SU-DHL-6 (cell line): ENCODE measurements around the gene NOS1AP.

Experiments
- H2AFZ ChIP-seq: fragments of 200-600 bp; sonication (generic); 2 replicates; pipeline ENCODE4 v1.6.1; 2014; ENCODE audit warnings: low read depth, mild to moderate bottlenecking, moderate library complexity, mixed read lengths, antibody characterized with exemption, low read length; ENCODE audit not compliant: severe bottlenecking
- H3F3A ChIP-seq: fragments of 200-600 bp; shearing (Covaris generic); 2 replicates; pipeline ENCODE4 v1.6.0; 2016; ENCODE audit warnings: antibody characterized with exemption, mild to moderate bottlenecking; ENCODE audit not compliant: insufficient read depth
- H3K27ac ChIP-seq: fragments of 200-600 bp; sonication (generic); 2 replicates; pipeline ENCODE4 v1.5.1; 2016; ENCODE audit warnings: low read depth, mild to moderate bottlenecking, low read length, moderate library complexity, mixed read lengths
- H3K27me3 ChIP-seq: fragments of 200-600 bp; sonication (generic), shearing (Covaris generic); 2 replicates; pipeline ENCODE4 v1.6.0; 2014; ENCODE audit warnings: mild to moderate bottlenecking, low read length
- H3K36me3 ChIP-seq: fragments of 200-600 bp; sonication (generic); 2 replicates; pipeline ENCODE4 v1.6.1; 2014; ENCODE audit warnings: mild to moderate bottlenecking, low read length, mixed read lengths
- H3K4me2 ChIP-seq: fragments of 300-600, 200-600 bp; shearing (Covaris generic), sonication (generic); 2 replicates; pipeline ENCODE4 v1.6.0; 2014; ENCODE audit warnings: low read length, low read depth, mild to moderate bottlenecking; ENCODE audit not compliant: poor library complexity, severe bottlenecking
- H3K4me3 ChIP-seq: fragments of 200-600 bp; sonication (generic); 2 replicates; pipeline ENCODE4 v1.5.1; 2014; ENCODE audit warnings: antibody characterized with exemption, low read length, mild to moderate bottlenecking, mixed read lengths; ENCODE audit not compliant: insufficient read depth, poor library complexity, severe bottlenecking
- H3K79me2 ChIP-seq: fragments of 200-600 bp; sonication (generic); 2 replicates; pipeline ENCODE4 v1.6.1; 2014; ENCODE audit warnings: mild to moderate bottlenecking, low read length, moderate library complexity; ENCODE audit not compliant: insufficient read depth
- H3K9ac ChIP-seq: fragments of 200-600 bp; sonication (generic); 2 replicates; pipeline ENCODE4 v1.7.0; 2014; ENCODE audit warnings: mild to moderate bottlenecking, low read length
- H3K9me2 ChIP-seq: fragments of 200-600 bp; sonication (generic); replicated peaks from 2 replicates; pipeline ENCODE4 v1.6.1; 2014; ENCODE audit warnings: low read length; ENCODE audit not compliant: insufficient read depth
- H3K9me3 ChIP-seq: fragments of 200-600 bp; sonication (generic); 2 replicates; pipeline ENCODE4 v1.6.1; 2014; ENCODE audit warnings: low read length, mixed read lengths; ENCODE audit not compliant: insufficient read depth
- H4K20me1 ChIP-seq: fragments of 200-600 bp; sonication (generic); 2 replicates; pipeline ENCODE4 v1.6.1; 2014; ENCODE audit warnings: low read depth, mild to moderate bottlenecking, antibody characterized with exemption, low read length, moderate library complexity, mixed read lengths
- EZH2phosphoT487 ChIP-seq: fragments of 200-600 bp; sonication (generic), shearing (Covaris generic); conservative IDR thresholded peaks from 2 replicates; pipeline ENCODE4 v1.6.1; 2018; ENCODE audit warnings: mild to moderate bottlenecking, antibody characterized with exemption, low read length, moderate library complexity, mixed read lengths
- TF ChIP-seq, protein P1 (sequence below): fragments of 200-600 bp; sonication (generic); IDR thresholded peaks from one replicate; pipeline ENCODE4 v1.5.1; 2017; ENCODE audit warnings: antibody characterized with exemption, mild to moderate bottlenecking, low read length, moderate library complexity; ENCODE audit not compliant: insufficient read depth, poor library complexity, severe bottlenecking

Gene NOS1AP

DNA sequence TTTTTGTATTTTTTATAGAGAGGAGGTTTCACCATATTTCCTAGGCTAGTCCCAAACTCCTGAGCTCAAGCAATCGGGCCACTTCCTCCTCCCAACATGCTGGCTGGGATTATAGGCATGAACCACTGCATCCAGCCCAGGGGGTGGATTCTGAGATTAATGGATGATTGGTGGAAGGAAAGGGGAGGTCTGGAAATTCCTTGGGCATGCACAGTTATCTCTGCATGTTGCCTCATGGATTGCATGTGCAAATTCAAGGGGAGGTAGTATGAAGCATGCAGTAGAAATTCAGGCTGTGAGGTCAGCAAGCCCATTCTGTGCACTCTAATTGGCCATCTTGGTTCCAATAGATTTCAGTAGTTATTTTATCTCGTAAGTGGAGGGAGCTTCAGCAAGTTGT lies 182.7 kb downstream of the NOS1AP start:
- Histone ChIP-seq H3K9me3 (no peaks in the 10 kb centered on the region), H3K4me2 (no peak overlapping the region), H3K79me2 (no peaks in the 10 kb centered on the region), H3F3A (no peaks in the 10 kb centered on the region), H3K9me2 (no peaks in the 10 kb centered on the region), H4K20me1 (no peaks in the 10 kb centered on the region), H3K36me3 (no peaks in the 10 kb centered on the region), H3K27me3 (no peaks in the 10 kb centered on the region), H2AFZ (no peak overlapping the region), H3K27ac (no peak overlapping the region), H3K9ac (no peak overlapping the region), H3K4me3 (no peak overlapping the region)
- no peak for TF ChIP-seq EZH2phosphoT487
- TF ChIP-seq, protein P1, sequence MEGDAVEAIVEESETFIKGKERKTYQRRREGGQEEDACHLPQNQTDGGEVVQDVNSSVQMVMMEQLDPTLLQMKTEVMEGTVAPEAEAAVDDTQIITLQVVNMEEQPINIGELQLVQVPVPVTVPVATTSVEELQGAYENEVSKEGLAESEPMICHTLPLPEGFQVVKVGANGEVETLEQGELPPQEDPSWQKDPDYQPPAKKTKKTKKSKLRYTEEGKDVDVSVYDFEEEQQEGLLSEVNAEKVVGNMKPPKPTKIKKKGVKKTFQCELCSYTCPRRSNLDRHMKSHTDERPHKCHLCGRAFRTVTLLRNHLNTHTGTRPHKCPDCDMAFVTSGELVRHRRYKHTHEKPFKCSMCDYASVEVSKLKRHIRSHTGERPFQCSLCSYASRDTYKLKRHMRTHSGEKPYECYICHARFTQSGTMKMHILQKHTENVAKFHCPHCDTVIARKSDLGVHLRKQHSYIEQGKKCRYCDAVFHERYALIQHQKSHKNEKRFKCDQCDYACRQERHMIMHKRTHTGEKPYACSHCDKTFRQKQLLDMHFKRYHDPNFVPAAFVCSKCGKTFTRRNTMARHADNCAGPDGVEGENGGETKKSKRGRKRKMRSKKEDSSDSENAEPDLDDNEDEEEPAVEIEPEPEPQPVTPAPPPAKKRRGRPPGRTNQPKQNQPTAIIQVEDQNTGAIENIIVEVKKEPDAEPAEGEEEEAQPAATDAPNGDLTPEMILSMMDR = no peak

DNA sequence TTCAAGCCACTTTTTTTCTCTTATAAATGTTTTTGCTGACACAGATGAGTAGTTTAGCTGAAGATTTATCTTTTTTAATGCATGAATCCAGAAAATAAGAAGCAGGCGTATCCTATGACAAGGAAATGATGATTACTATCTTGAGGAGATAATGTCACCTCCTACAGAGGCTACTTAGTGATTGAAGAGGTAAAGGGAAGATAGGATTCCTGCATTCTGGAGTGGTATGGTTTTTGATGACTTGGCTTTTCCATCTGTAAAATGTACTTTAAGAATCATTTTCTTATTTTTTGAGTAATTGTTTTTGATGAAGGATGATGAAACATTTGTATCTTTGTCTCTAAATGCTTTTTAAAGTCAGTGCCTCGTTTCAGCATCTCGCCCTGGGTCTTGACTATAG lies 184.3 kb downstream of the NOS1AP start:
- Histone ChIP-seq H4K20me1 (no peaks in the 10 kb centered on the region), H3K79me2 (no peaks in the 10 kb centered on the region), H3K36me3 (no peaks in the 10 kb centered on the region), H3K27me3 (no peaks in the 10 kb centered on the region), H3F3A (no peaks in the 10 kb centered on the region), H3K27ac (no peak overlapping the region), H3K4me3 (no peak overlapping the region), H3K9ac (no peak overlapping the region), H2AFZ (no peak overlapping the region), H3K9me2 (no peaks in the 10 kb centered on the region), H3K4me2 (no peak overlapping the region), H3K9me3 (no peaks in the 10 kb centered on the region)
- TF ChIP-seq, protein P1 = no peak
- no peak for TF ChIP-seq EZH2phosphoT487

DNA sequence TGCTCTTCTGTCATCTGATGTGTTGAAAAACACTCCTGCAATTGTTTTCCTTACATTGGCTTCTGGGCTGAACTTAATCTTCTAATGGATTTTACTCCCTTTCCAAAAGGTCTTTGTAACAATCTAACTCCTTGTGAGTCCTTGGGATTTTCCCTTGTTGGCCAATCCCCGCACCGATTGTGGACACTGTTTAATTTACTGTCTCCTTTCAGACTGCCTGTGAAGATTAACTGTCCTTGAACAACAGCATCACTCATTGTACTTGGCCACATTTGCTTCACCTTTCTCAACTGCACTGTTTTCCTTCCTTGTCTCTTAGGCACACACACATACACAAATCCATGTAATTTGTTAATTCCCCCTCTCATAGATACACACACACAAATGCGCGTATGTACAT lies 186.8 kb downstream of the NOS1AP start:
- Histone ChIP-seq H3F3A (no peaks in the 10 kb centered on the region), H3K4me3 (no peak overlapping the region), H3K27me3 (no peaks in the 10 kb centered on the region), H3K36me3 (no peaks in the 10 kb centered on the region), H4K20me1 (no peaks in the 10 kb centered on the region), H3K9ac (no peak overlapping the region), H3K79me2 (no peaks in the 10 kb centered on the region), H2AFZ (no peak overlapping the region), H3K9me2 (no peaks in the 10 kb centered on the region), H3K4me2 (no peak overlapping the region), H3K9me3 (no peaks in the 10 kb centered on the region), H3K27ac (no peak overlapping the region)
- TF ChIP-seq, protein P1 = no peak
- TF ChIP-seq EZH2phosphoT487 = no peak

DNA sequence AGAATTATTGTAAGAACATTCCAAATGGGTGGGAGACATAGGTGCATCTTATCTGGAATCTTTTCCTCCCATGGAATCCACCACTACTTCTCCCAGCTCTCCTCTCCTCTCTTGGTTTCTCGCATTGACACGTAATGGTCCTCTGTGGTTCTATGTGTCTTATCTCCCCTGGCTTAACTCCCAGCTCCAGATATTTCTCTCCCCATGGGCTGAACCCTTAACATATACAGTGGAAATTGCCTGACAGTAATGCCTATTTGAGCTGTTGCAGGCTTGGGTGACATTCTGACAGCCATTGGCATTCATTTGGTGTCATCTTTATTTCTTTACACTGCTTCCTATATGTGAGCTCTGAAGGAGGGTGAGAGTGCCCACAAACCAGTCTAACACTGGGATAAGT lies 188.9 kb downstream of the NOS1AP start:
- H4K20me1 ChIP-seq = no peaks in the 10 kb centered on the region
- no peak overlapping the region for H3K27ac ChIP-seq
- H3F3A ChIP-seq = no peaks in the 10 kb centered on the region
- no peaks in the 10 kb centered on the region for H3K9me2 ChIP-seq
- H3K4me3 ChIP-seq = no peak overlapping the region
- no peaks in the 10 kb centered on the region for H3K79me2 ChIP-seq
- no peak overlapping the region for H3K9ac ChIP-seq
- H3K4me2 ChIP-seq = no peak overlapping the region
- H3K36me3 ChIP-seq = no peaks in the 10 kb centered on the region
- TF ChIP-seq, protein P1 = no peak
- TF ChIP-seq EZH2phosphoT487 = no peak
- H3K9me3 ChIP-seq = no peaks in the 10 kb centered on the region
- H2AFZ ChIP-seq = no peak overlapping the region
- H3K27me3 ChIP-seq = no peaks in the 10 kb centered on the region
